MM.1S (cell line): ENCODE measurements around the gene ZNF628.

ENCODE experiments used
- DNase-seq: peaks from one replicate; pipeline ENCODE4 v3.0.0-alpha.2; 2015
- H2AFZ ChIP-seq: fragments of 300-600 bp; sonication (generic); 2 replicates; pipeline ENCODE4 v1.6.0; 2016; ENCODE audit warnings: antibody characterized with exemption, low read length
- H3F3A ChIP-seq: fragments of 300-600 bp; sonication (generic); 2 replicates; pipeline ENCODE4 v1.6.1; 2016; ENCODE audit warnings: mild to moderate bottlenecking, antibody characterized with exemption, low read length, moderate library complexity, mixed read lengths; ENCODE audit not compliant: insufficient read depth
- H3K27ac ChIP-seq: fragments of 300-600 bp; sonication (generic); 2 replicates; pipeline ENCODE4 v1.5.1; 2016; ENCODE audit warnings: mild to moderate bottlenecking, low read length
- H3K27me3 ChIP-seq: fragments of 300-600 bp; sonication (generic); replicated peaks from 2 replicates; pipeline ENCODE4 v1.6.0; 2016; ENCODE audit warnings: low read length; ENCODE audit not compliant: insufficient read depth
- H3K36me3 ChIP-seq: fragments of 300-600 bp; sonication (generic); replicated peaks from 2 replicates; pipeline ENCODE4 v1.6.1; 2016; ENCODE audit warnings: mild to moderate bottlenecking, low read length, mixed read lengths; ENCODE audit not compliant: insufficient read depth
- H3K4me1 ChIP-seq: fragments of 300-600 bp; sonication (generic); 2 replicates; pipeline ENCODE4 v1.6.1; 2016; ENCODE audit warnings: low read length, mixed read lengths
- H3K4me2 ChIP-seq: fragments of 300-600 bp; sonication (generic); 2 replicates; pipeline ENCODE4 v1.6.0; 2016; ENCODE audit warnings: low read depth, low read length
- H3K4me3 ChIP-seq: fragments of 300-600 bp; sonication (generic); 2 replicates; pipeline ENCODE4 v1.5.1; 2016; ENCODE audit warnings: low read length, mixed read lengths
- H3K79me2 ChIP-seq: fragments of 300-600 bp; sonication (generic); 2 replicates; pipeline ENCODE4 v1.6.1; 2016; ENCODE audit warnings: mixed run types, low read length, mixed read lengths
- H3K9ac ChIP-seq: fragments of 300-600 bp; sonication (generic); 2 replicates; pipeline ENCODE4 v1.6.1; 2016; ENCODE audit warnings: low read length, mixed read lengths
- H3K9me2 ChIP-seq: fragments of 300-600 bp; sonication (generic); replicated peaks from 2 replicates; pipeline ENCODE4 v1.6.1; 2016; ENCODE audit warnings: mild to moderate bottlenecking, low read length, mixed read lengths; ENCODE audit not compliant: insufficient read depth
- H3K9me3 ChIP-seq: fragments of 300-600 bp; sonication (generic); replicated peaks from 2 replicates; pipeline ENCODE4 v1.6.1; 2016; ENCODE audit warnings: mild to moderate bottlenecking, low read length, mixed read lengths; ENCODE audit not compliant: insufficient read depth
- H4K20me1 ChIP-seq: fragments of 300-600 bp; sonication (generic); 2 replicates; pipeline ENCODE4 v1.6.1; 2016; ENCODE audit warnings: mild to moderate bottlenecking, low read length, moderate library complexity, mixed read lengths; ENCODE audit not compliant: insufficient read depth
- CTCF ChIP-seq: fragments of 300-600 bp; sonication (generic); IDR thresholded peaks from 2 replicates; pipeline ENCODE4 v1.5.1; 2016; ENCODE audit warnings: antibody characterized with exemption, low read length, mixed read lengths
- EZH2 ChIP-seq: fragments of 300-600 bp; sonication (generic); optimal IDR thresholded peaks from 2 replicates; pipeline ENCODE3; 2017; ENCODE audit warnings: low read depth, mild to moderate bottlenecking, antibody characterized with exemption, low read length, mixed read lengths
- EZH2phosphoT487 ChIP-seq: fragments of 300-600 bp; sonication (generic); IDR thresholded peaks from 2 replicates; pipeline ENCODE4 v1.6.1; 2018; ENCODE audit warnings: antibody characterized with exemption, low read length

ZNF628 gene

GRCh38 chr19:55449469-55449868 is 26.9 kb upstream of the ZNF628 start:
- no peak for DNase-seq
- Histone ChIP-seq H3K9ac (no peak overlapping the region), H3K36me3 (no peaks in the 10 kb centered on the region), H3K27me3 (peaks cover 53% of the 10 kb centered on the region), H3F3A (no peaks in the 10 kb centered on the region), H3K9me2 (no peaks in the 10 kb centered on the region), H2AFZ (no peak overlapping the region), H3K4me1 (no peaks in the 10 kb centered on the region), H3K9me3 (no peaks in the 10 kb centered on the region), H3K4me3 (no peak overlapping the region), H3K4me2 (no peak overlapping the region), H3K27ac (no peak overlapping the region), H3K79me2 (no peaks in the 10 kb centered on the region), H4K20me1 (no peaks in the 10 kb centered on the region)
- TF ChIP-seq CTCF (no peak), EZH2 (no peak), EZH2phosphoT487 (no peak)

- Histone ChIP-seq H4K20me1 (no peaks in the 10 kb centered on the region), H3K4me1 (no peaks in the 10 kb centered on the region), H3K4me2 (no peak overlapping the region), H2AFZ (no peak overlapping the region), H3F3A (no peaks in the 10 kb centered on the region), H3K9me2 (no peaks in the 10 kb centered on the region), H3K27me3 (peaks cover 36% of the 10 kb centered on the region), H3K9ac (no peak overlapping the region), H3K79me2 (no peaks in the 10 kb centered on the region), H3K4me3 (no peak overlapping the region), H3K27ac (no peak overlapping the region), H3K36me3 (no peaks in the 10 kb centered on the region), H3K9me3 (no peaks in the 10 kb centered on the region)
- TF ChIP-seq EZH2 (no peak), CTCF (no peak), EZH2phosphoT487 (no peak)
- DNase-seq = no peak
Measured at GRCh38 chr19:55451163-55451964, 25.1 kb upstream of the ZNF628 start.

DNA sequence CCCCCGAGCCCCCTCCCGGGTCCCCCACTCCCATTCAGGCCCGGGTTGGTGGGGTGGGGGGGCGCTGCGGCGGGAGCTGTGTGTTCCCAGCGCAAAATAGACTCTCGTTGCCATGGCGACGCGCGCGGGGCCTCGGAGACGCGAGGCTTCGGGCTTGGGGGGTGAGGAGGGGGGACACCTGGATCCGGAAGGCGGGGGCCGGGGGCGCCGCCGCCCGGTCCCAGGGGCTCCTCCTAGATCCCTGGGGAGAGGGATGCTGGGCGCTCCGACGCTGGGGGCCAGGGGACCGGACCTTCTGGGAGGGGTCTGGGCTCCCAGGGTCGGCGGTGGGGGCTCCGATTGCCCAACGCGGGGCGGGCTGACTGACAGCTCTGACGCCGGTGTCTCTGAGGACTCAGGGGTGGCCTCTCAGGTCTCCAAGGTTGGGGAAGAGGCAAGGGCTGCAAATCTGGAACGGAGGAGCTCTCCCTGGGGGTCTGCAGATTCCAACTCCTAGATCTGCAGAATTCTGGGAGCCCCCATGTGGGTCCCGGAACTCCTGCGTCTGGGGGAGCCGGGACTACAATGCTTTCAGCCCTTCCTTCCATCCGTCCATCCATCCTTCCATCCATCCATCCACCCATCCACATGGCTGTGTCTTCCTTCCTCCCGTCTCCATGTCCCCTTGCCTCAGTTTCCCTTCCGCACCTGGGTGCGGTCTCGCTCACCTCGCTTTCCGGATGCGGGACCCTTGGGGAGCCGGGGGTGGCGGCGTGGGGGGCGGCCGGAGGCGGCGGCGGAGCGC is 24.3 kb upstream of the ZNF628 start:
- Histone ChIP-seq H3F3A (no peaks in the 10 kb centered on the region), H2AFZ (no peak overlapping the region), H3K4me2 (no peak overlapping the region), H3K9me3 (no peaks in the 10 kb centered on the region), H4K20me1 (no peaks in the 10 kb centered on the region), H3K36me3 (no peaks in the 10 kb centered on the region), H3K79me2 (no peaks in the 10 kb centered on the region), H3K4me1 (no peaks in the 10 kb centered on the region), H3K27ac (no peak overlapping the region), H3K9me2 (no peaks in the 10 kb centered on the region), H3K4me3 (no peak overlapping the region), H3K9ac (no peak overlapping the region), H3K27me3 (peaks cover 28% of the 10 kb centered on the region)
- TF ChIP-seq EZH2phosphoT487 (no peak), CTCF (no peak), EZH2 (no peak)
- DNase-seq = no peak
